Endodermal cell (in vitro differentiated cells): Measurements from ENCODE around the gene CEP104. TPM values are rescaled to one million over a fixed set of nuclear protein-coding genes. Genes with fewer than 3 reads are reported as not detected.

Experiments
- DNase-seq: peaks from one replicate; pipeline ENCODE4 v3.0.0-alpha.2; 2017
- H3K27ac ChIP-seq: 2 replicates; pipeline ENCODE4 v1.5.1; 2013; ENCODE audit warnings: mild to moderate bottlenecking, low read depth, low read length, moderate library complexity
- H3K27me3 ChIP-seq: 2 replicates; pipeline ENCODE4 v1.6.1; 2013; ENCODE audit warnings: mild to moderate bottlenecking, low read length, moderate library complexity; ENCODE audit not compliant: insufficient read depth, control insufficient read depth, poor library complexity, severe bottlenecking
- H3K36me3 ChIP-seq: 2 replicates; pipeline ENCODE4 v1.7.0; 2013; ENCODE audit warnings: mild to moderate bottlenecking, low read length, moderate library complexity; ENCODE audit not compliant: control insufficient read depth, insufficient read depth
- H3K4me1 ChIP-seq: one replicate; pipeline ENCODE4 v1.7.0; 2013; ENCODE audit warnings: low read length; ENCODE audit not compliant: control insufficient read depth, insufficient read depth
- H3K4me3 ChIP-seq: 2 replicates; pipeline ENCODE4 v1.5.1; 2013; ENCODE audit warnings: mild to moderate bottlenecking, low read length, moderate library complexity
- H3K9ac ChIP-seq: 2 replicates; pipeline ENCODE4 v1.6.1; 2013; ENCODE audit warnings: mild to moderate bottlenecking, low read length, moderate library complexity; ENCODE audit not compliant: poor library complexity, severe bottlenecking; ENCODE audit errors: extremely low read depth
- H3K9me3 ChIP-seq: 2 replicates; pipeline ENCODE4 v1.6.1; 2013; ENCODE audit warnings: mild to moderate bottlenecking, low read length, moderate library complexity; ENCODE audit not compliant: control insufficient read depth
- H3K27ac Mint-ChIP-seq: 2 replicates; pipeline ENCODE4 v1.8.0; 2020; ENCODE audit warnings: mixed read lengths
- H3K27me3 Mint-ChIP-seq: 2 replicates; pipeline ENCODE4 v1.8.0; 2021; ENCODE audit warnings: mild to moderate bottlenecking, mixed read lengths; ENCODE audit not compliant: insufficient read depth
- H3K36me3 Mint-ChIP-seq: 2 replicates; pipeline ENCODE4 v1.8.0; 2020; ENCODE audit warnings: low read depth, mixed read lengths
- H3K4me1 Mint-ChIP-seq: 2 replicates; pipeline ENCODE4 v1.8.0; 2020; ENCODE audit warnings: mixed read lengths
- H3K4me3 Mint-ChIP-seq: 2 replicates; pipeline ENCODE4 v1.8.0; 2020; ENCODE audit warnings: mild to moderate bottlenecking, moderate library complexity, mixed read lengths
- H3K9me3 Mint-ChIP-seq: 2 replicates; pipeline ENCODE4 v1.8.0; 2020; ENCODE audit warnings: mild to moderate bottlenecking, mixed read lengths
- CTCF ChIP-seq: fragments of 200-600 bp; sonication (generic); conservative IDR thresholded peaks from 2 replicates; pipeline ENCODE4 v1.5.0; 2021; ENCODE audit warnings: antibody characterized with exemption, mild to moderate bottlenecking
- WGBS, 2 experiments: methylation state at CpG; one replicate each; pipeline versions ENCODE4 v1.1.5 to v1.1.7; 2013; ENCODE audit warnings: missing lambda C conversion rate in 2 of 2, mixed read lengths in 1 of 2; ENCODE audit not compliant: insufficient coverage in 1 of 2, insufficient read length in 1 of 2; 5-methylcytosine and 5-hydroxymethylcytosine counted together
- total RNA-seq, 2 donors: library from RNA; stranded (reverse); fragmentation: NEBNext Ultra II Directional in 1 of 2; extraction: Animal tissue kit (Norgen Biotek cat#: 25700) in 1 of 2; gene quantifications; 2 replicates in 1 of 2; 3 replicates in 1 of 2; pipeline ENCODE4 v1.2.1, GENCODE V29; 2021

The CEP104 gene
- total RNA-seq, 2 donors from 2014 or later: 34.2 to 47.5 TPM

GRCh38 chr1:3895951-3896325 lies 38.9 kb upstream of the CEP104 start:
- Histone ChIP-seq H3K27ac (no peak overlapping the region), H3K4me3 (no peak overlapping the region), H3K36me3 (peaks cover 31% of the 10 kb centered on the region), H3K4me1 (no peaks in the 10 kb centered on the region), H3K27me3 (no peaks in the 10 kb centered on the region), H3K9ac (no peak overlapping the region), H3K9me3 (peaks cover 12% of the 10 kb centered on the region)
- 95% methylated on average over 4 of the region's 4 CpGs; no CpG with 5 or more reads in 1 of the 2 experiments for WGBS, 2 experiments
- Mint-ChIP-seq H3K36me3 (peaks cover 32% of the 10 kb centered on the region), H3K27ac (no peak overlapping the region), H3K27me3 (no peaks in the 10 kb centered on the region), H3K4me3 (no peak overlapping the region), H3K4me1 (peaks cover 2% of the 10 kb centered on the region), H3K9me3 (peaks cover 8% of the 10 kb centered on the region)
- DNase-seq: no peak
- no peak for TF ChIP-seq CTCF

GRCh38 chr1:3895279-3895950 lies 38.4 kb upstream of the CEP104 start:
- peaks cover 12% of the 10 kb centered on the region for H3K9me3 ChIP-seq
- no peaks in the 10 kb centered on the region for H3K27me3 ChIP-seq
- H3K36me3 ChIP-seq: peaks cover 36% of the 10 kb centered on the region
- Mint-ChIP-seq H3K4me1 (peaks cover 2% of the 10 kb centered on the region), H3K9me3 (peaks cover 8% of the 10 kb centered on the region), H3K27me3 (no peaks in the 10 kb centered on the region), H3K4me3 (no peak overlapping the region), H3K27ac (no peak overlapping the region), H3K36me3 (peaks cover 37% of the 10 kb centered on the region)
- no peaks in the 10 kb centered on the region for H3K4me1 ChIP-seq
- H3K4me3 ChIP-seq: no peak overlapping the region
- 95 to 96% methylated on average over 13 of the region's 13 CpGs for WGBS, 2 experiments
- no peak for DNase-seq
- H3K9ac ChIP-seq: no peak overlapping the region
- TF ChIP-seq CTCF: no peak
- H3K27ac ChIP-seq: no peak overlapping the region

DNA sequence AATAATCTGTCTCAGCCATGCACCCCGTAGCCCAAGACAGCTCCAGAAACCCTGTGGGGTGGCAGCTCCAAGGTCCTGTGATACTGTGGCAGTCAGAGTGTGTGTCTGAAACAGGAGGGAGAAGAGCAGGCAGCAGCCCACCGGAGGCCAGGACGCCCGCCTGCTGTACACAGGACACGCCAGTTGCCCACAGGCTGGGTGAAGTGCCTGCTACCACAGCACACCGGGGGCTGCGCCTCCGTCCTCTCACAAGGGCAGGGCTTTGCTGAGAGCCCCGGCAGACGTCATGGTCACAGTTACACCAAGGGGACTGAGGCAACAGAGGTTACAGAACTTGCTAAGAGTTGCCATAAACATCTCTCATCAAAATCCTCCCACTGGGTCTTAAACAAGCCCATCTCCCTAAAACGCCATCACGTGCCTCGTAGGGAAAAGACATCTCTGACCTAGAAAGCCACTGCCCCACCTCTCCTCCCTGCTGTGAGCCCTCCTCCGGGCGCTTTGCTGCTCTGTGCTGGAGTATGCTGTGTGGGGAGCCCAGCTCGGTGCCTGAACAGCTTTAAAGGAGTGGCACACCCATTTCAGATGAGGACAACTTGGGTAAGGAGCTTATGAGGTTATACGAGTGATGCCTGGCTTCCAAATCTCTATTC lies 37.7 kb upstream of the CEP104 start:
- Histone ChIP-seq H3K27me3 (no peaks in the 10 kb centered on the region), H3K9ac (no peak overlapping the region), H3K27ac (no peak overlapping the region), H3K9me3 (peaks cover 12% of the 10 kb centered on the region), H3K4me1 (no peaks in the 10 kb centered on the region), H3K4me3 (no peak overlapping the region), H3K36me3 (peaks cover 43% of the 10 kb centered on the region)
- Mint-ChIP-seq H3K4me1 (peaks cover 2% of the 10 kb centered on the region), H3K9me3 (peaks cover 8% of the 10 kb centered on the region), H3K36me3 (peaks cover 43% of the 10 kb centered on the region), H3K4me3 (no peak overlapping the region), H3K27ac (no peak overlapping the region), H3K27me3 (no peaks in the 10 kb centered on the region)
- 93 to 96% methylated on average over 8 to 17 of the region's 17 CpGs for WGBS, 2 experiments
- TF ChIP-seq CTCF: no peak
- no peak for DNase-seq
